MCF 10A (cell line): Measurements from ENCODE around the gene ATP5F1B. TPM values are rescaled to one million over a fixed set of nuclear protein-coding genes. Genes with fewer than 3 reads are reported as not detected.

Source experiments
- BruUV-seq: library from RNA; stranded (reverse); fragments of 400-500 nt; replicated peaks from 2 replicates; lab custom pipeline; 2021; lab: Mats Ljungman, UMichigan
- CTCF ChIA-PET: fragments of 300-600 bp; sonication (Branson Sonifier 250); formaldehyde crosslinking; extraction: SDS; loops from one replicate; lab custom pipeline; 2021; ENCODE audit warnings: antibody characterized with exemption, inconsistent platforms; lab: Yijun Ruan, JAX
- POLR2A ChIA-PET: fragments of 300-600, 350-650 bp; sonication (Branson Sonifier 250); formaldehyde crosslinking; extraction: SDS; loops from one replicate; lab custom pipeline; 2020; ENCODE audit warnings: antibody characterized with exemption, inconsistent platforms; lab: Yijun Ruan, JAX
- DNase-seq: peaks from one replicate; pipeline ENCODE4 v3.0.0-alpha.2; 2018; ENCODE audit not compliant: unreplicated experiment
- H3K27ac Mint-ChIP-seq: one replicate; pipeline ENCODE4 v1.8.0; 2022; ENCODE audit warnings: mild to moderate bottlenecking, low read depth, mixed read lengths; ENCODE audit not compliant: unreplicated experiment
- H3K27me3 Mint-ChIP-seq: one replicate; pipeline ENCODE4 v1.8.0; 2022; ENCODE audit warnings: mixed read lengths; ENCODE audit not compliant: insufficient read depth, unreplicated experiment
- H3K36me3 Mint-ChIP-seq: one replicate; pipeline ENCODE4 v1.8.0; 2022; ENCODE audit warnings: mild to moderate bottlenecking, moderate library complexity, mixed read lengths; ENCODE audit not compliant: insufficient read depth, unreplicated experiment
- H3K4me1 Mint-ChIP-seq: one replicate; pipeline ENCODE4 v1.8.0; 2022; ENCODE audit warnings: mixed read lengths; ENCODE audit not compliant: insufficient read depth, unreplicated experiment
- H3K4me3 Mint-ChIP-seq: one replicate; pipeline ENCODE4 v1.8.0; 2022; ENCODE audit warnings: mild to moderate bottlenecking, moderate library complexity, mixed read lengths; ENCODE audit not compliant: unreplicated experiment
- H3K9me3 Mint-ChIP-seq: one replicate; pipeline ENCODE4 v1.8.0; 2022; ENCODE audit warnings: mixed read lengths; ENCODE audit not compliant: unreplicated experiment
- intact Hi-C: fragments of 100-400 bp; cut with micrococcal nuclease; formaldehyde crosslinking; loops from 2 replicates; pipeline ENCODE4 v1.14.1; 2022
- total RNA-seq: library from RNA; stranded (reverse); gene quantifications from 2 replicates; pipeline ENCODE4 v1.2.3, GENCODE V29; 2022
- TF ChIP-seq, protein P1 (sequence below): fragments of 200-600 bp; IDR thresholded peaks from one replicate; pipeline ENCODE4 v1.8.0; 2022; ENCODE audit warnings: antibody characterized with exemption, mild to moderate bottlenecking; ENCODE audit not compliant: unreplicated experiment

The ATP5F1B gene
- total RNA-seq, 1 experiment from 2014 or later: 909 TPM

DNA sequence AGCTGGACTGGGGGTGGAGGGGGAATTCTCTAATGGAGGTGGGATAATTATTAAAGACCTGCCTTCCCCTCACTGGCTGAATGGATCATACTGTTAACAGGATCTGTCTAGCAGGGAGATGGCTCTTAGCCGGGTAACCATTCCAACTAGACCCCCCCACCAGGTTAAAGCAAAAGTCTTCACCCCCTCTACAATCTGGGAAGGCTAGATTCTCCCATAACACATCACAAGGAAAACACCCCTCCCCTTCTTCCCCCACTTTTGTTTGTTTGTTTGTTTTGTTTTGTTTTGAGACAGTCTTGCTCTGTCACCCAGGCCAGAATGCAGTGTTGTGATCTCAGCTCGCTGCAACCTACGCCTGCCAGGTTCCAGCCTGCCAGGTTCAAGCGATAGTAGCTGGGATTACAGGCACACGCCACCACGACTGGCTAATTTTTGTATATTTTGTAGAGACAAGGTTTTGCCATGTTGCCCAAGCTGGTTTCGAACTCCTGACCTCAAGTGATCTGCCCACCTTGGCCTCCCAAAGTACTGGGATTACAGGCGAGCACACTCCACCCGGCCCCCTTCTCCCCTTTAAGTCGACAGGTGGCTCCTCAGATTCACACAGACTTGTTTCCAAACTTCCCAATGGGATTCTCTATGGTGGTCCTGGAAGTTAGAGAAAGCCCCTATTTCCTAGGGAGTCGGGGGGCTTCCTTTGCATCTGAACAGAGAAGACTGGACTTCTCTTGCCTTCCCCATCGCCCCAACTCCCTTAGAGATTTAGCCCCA lies 12.1 kb downstream of the ATP5F1B start:
- peak overlapping the region; percentile 90 for H3K27ac Mint-ChIP-seq
- CTCF ChIA-PET: interaction anchor here (0.6 to 1.0 kb wide), 8 partner anchors 12 to 165 kb away, joined by 3 read pairs; partner anchors contain the start of genes ATP5F1B and SPRYD4
- H3K4me3 Mint-ChIP-seq: peak overlapping the region; percentile 95
- POLR2A ChIA-PET: interaction anchor here (0.6 to 9.3 kb wide), 16 partner anchors 8 to 440 kb away, joined by 3 to 181 read pairs (median 4); partner anchors contain the start of genes ATP5F1B, NACA, PTGES3 and RBMS2
- DNase-seq: no peak
- no peaks in the 10 kb centered on the region for H3K27me3 Mint-ChIP-seq
- H3K9me3 Mint-ChIP-seq: no peaks in the 10 kb centered on the region
- peaks cover 20% of the 10 kb centered on the region for H3K36me3 Mint-ChIP-seq
- H3K4me1 Mint-ChIP-seq: peaks cover 57% of the 10 kb centered on the region
- TF ChIP-seq, protein P1, sequence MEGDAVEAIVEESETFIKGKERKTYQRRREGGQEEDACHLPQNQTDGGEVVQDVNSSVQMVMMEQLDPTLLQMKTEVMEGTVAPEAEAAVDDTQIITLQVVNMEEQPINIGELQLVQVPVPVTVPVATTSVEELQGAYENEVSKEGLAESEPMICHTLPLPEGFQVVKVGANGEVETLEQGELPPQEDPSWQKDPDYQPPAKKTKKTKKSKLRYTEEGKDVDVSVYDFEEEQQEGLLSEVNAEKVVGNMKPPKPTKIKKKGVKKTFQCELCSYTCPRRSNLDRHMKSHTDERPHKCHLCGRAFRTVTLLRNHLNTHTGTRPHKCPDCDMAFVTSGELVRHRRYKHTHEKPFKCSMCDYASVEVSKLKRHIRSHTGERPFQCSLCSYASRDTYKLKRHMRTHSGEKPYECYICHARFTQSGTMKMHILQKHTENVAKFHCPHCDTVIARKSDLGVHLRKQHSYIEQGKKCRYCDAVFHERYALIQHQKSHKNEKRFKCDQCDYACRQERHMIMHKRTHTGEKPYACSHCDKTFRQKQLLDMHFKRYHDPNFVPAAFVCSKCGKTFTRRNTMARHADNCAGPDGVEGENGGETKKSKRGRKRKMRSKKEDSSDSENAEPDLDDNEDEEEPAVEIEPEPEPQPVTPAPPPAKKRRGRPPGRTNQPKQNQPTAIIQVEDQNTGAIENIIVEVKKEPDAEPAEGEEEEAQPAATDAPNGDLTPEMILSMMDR: no peak
- no TSS peak for BruUV-seq
- intact Hi-C loops: no loop called here

DNA sequence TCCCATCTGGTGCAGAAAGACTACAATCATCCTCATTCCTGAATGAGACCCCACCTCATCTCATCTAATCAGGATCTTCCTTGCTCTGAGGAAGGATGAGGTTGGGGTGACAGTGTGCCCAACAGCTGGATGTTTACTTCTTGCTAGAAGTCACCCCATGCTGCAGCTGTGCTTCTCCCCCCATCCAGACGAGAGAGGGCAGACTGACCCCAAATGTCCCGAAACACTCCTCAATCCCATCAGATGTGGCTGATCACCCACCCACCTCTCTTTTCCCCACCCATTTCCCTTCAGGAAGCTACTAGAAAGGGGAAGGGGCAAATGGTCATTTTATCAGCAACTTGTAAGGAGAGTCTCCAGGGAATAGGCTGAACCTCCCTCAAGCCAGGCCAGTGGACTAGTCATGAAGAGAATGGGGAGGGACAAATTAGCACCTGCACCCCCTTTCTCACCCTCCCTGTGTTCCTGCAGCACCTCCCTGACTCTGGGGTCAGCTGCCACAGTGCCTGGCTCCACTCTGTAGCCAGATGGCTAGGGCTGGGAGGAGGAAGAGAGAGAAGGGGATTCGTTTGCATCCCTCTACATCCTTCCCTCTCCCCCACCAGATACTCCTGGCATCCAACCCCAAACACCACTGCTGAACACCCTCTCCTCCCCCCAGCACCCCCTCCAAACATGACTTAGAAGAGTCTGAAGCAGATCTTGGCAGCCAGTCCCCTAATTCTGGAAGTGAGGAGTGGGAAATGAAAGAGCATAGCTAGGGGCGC lies 12.9 kb downstream of the ATP5F1B start:
- intact Hi-C loops: no loop called here
- ChIA-PET POLR2A (interaction anchor here (1.0 to 9.3 kb wide), 7 partner anchors 7 to 118 kb away, joined by 3 to 181 read pairs (median 34); partner anchors contain the start of genes ATP5F1B, PTGES3 and RBMS2), CTCF (interaction anchor here (0.7 to 0.8 kb wide), 2 partner anchors 13 to 42 kb away, joined by 3 read pairs; partner anchors contain the start of gene ATP5F1B)
- Mint-ChIP-seq H3K36me3 (peaks cover 17% of the 10 kb centered on the region), H3K4me3 (peak overlapping the region; percentile 95), H3K9me3 (no peaks in the 10 kb centered on the region), H3K4me1 (peaks cover 56% of the 10 kb centered on the region), H3K27ac (peak overlapping the region; percentile 90), H3K27me3 (no peaks in the 10 kb centered on the region)
- TF ChIP-seq, protein P1: no peak
- no peak for DNase-seq
- BruUV-seq: no TSS peak

DNA sequence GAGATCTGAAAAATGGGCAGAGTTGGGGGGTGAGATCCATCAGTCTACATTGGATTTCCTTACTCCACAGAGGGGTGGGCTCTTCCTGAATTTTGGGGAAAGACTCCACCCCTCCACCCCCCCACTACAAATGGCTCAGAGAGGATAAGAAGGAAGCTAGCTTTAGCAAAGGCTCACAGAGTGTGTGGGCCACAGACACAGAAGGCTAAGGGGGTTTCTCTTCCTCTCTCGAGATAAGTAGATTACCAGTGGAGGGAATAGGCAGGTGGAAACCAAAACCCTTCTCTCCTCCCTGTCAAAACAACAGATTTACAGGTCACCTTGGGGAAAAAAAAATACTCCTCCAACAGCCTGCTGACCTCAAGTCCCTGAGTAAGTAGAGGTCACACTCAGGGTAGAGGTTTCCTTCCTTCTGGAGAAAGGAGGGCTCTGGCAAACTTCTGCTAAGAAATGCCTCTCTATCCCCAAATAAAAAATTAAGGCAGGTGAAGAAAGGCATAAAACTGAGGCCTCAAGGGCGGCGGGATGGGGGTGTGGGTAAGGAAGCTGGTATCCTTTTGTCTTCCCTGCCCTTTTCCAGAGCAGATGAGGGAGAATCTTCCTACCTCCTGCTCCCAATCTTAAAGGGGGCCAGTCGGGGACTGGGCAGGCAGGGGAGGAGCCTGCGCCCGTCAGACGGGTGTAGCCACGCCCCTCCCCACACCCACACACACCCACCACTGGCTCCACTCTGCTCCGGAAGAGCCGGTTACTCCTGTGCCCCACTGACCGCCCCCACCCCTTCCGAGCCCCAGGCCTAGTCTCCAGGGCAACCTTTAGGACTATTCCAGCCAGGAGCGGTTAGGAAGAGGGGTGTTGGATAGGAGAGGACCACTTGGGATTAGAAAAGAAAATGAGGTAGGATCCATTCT lies 13.7 kb downstream of the ATP5F1B start:
- POLR2A ChIA-PET: interaction anchor here (0.7 to 9.3 kb wide), 8 partner anchors 12 to 777 kb away, joined by 3 to 181 read pairs (median 49); partner anchors contain the start of genes ATP5F1B, PTGES3 and RBMS2
- BruUV-seq: no TSS peak
- Mint-ChIP-seq H3K27me3 (no peaks in the 10 kb centered on the region), H3K27ac (peak overlapping the region; percentile 90), H3K4me1 (peaks cover 50% of the 10 kb centered on the region), H3K36me3 (peaks cover 17% of the 10 kb centered on the region), H3K4me3 (peak overlapping the region; percentile 95), H3K9me3 (no peaks in the 10 kb centered on the region)
- TF ChIP-seq, protein P1: no peak
- intact Hi-C loops: no loop called here
- CTCF ChIA-PET: interaction anchor here (0.8 kb wide), 1 partner anchor 125 kb away, joined by 3 read pairs; no protein-coding TSS in a partner anchor
- DNase-seq: peak; percentile 48
